ENCODE measurements around the gene GABRA1.

The GABRA1 gene

GRCh38 chr5:161847941-161848391 lies at the start of gene GABRA1:
GABRA1 (plus strand) TSS chr5:161848120; CDS start chr5:161850811, 2,691 bp downstream.
- DNase-seq: no peak

GRCh38 chr5:161799316-161799715 lies 48.6 kb upstream of the GABRA1 start:
- DNase-seq: no peak

- DNase-seq: no peak
These were observed 43.7 kb upstream of the GABRA1 start for GRCh38 chr5:161804263-161804662.

GRCh38 chr5:161846746-161847145 lies 1.2 kb upstream of the GABRA1 start:
- no peak for DNase-seq

GRCh38 chr5:161847447-161847846 lies 473 bp upstream of the GABRA1 start:
- no peak for DNase-seq

- no peak for DNase-seq
These were observed 2.6 kb downstream of the GABRA1 start for GRCh38 chr5:161850491-161850890.

- no peak for DNase-seq
These were observed 3.9 kb downstream of the GABRA1 start for GRCh38 chr5:161851691-161852299.

- no peak for DNase-seq
These were observed 9.4 kb downstream of the GABRA1 start for GRCh38 chr5:161857358-161857757.

GRCh38 chr5:161863259-161863658 lies 15.3 kb downstream of the GABRA1 start:
- no peak for DNase-seq

GRCh38 chr5:161863811-161864210 lies 15.9 kb downstream of the GABRA1 start:
- no peak for DNase-seq

- no peak for DNase-seq
These were observed 17.6 kb downstream of the GABRA1 start for GRCh38 chr5:161865510-161865909.

- no peak for DNase-seq
These were observed 42.1 kb downstream of the GABRA1 start for GRCh38 chr5:161889971-161890370.

- DNase-seq: no peak
These were observed 47.6 kb downstream of the GABRA1 start for GRCh38 chr5:161895514-161895913.

- DNase-seq: no peak
These were observed 49.1 kb downstream of the GABRA1 start for GRCh38 chr5:161897033-161897432.

- no peak for DNase-seq
These were observed 51.7 kb downstream of the GABRA1 start for GRCh38 chr5:161899590-161899989.

GRCh38 chr5:161900981-161901380 lies 53.1 kb downstream of the GABRA1 start:
- DNase-seq: no peak

GRCh38 chr5:161921781-161922180 lies 73.9 kb downstream of the GABRA1 start:
- no peak for DNase-seq

- no peak for DNase-seq
These were observed 76.3 kb downstream of the GABRA1 start for GRCh38 chr5:161924270-161924669.

GRCh38 chr5:161925960-161926359 lies 78.0 kb downstream of the GABRA1 start:
- DNase-seq: no peak

GRCh38 chr5:161934486-161934885 lies 86.6 kb downstream of the GABRA1 start:
- DNase-seq: no peak

GRCh38 chr5:161944974-161945373 lies 97.1 kb downstream of the GABRA1 start:
- no peak for DNase-seq

GRCh38 chr5:161946911-161947310 lies 99.0 kb downstream of the GABRA1 start:
- DNase-seq: no peak

Data from activated T-cell treated with anti-CD3 and anti-CD28 coated beads, Interleukin-2, amount 50 U/mL, for 1 hour (primary cell).